HUDEP-2 (cell line): ENCODE measurements around the gene OPHN1.

Source experiments
- DNase-seq, 76 experiments: peaks; one replicate each; lab custom pipeline; 2025; ENCODE audit not compliant: unreplicated experiment in 76 of 76; lab: John Stamatoyannopoulos, UW

Gene OPHN1

GRCh38 chrX:68183612-68184214 is 249.6 kb downstream of the OPHN1 start:
- peak in 18 of 76 experiments; percentile 0 to 26 (median 4) for DNase-seq

- DNase-seq = peak in 9 of 76 experiments; percentile 0 to 58 (median 5)
Observed at GRCh38 chrX:68180579-68180978, 252.7 kb downstream of the OPHN1 start.

- DNase-seq = peak in 1 of 76 experiments; percentile 0
Observed at GRCh38 chrX:68179355-68179754, 253.9 kb downstream of the OPHN1 start.

- peak in 7 of 76 experiments; percentile 0 to 21 (median 6) for DNase-seq
Observed at GRCh38 chrX:68177542-68177941, 255.8 kb downstream of the OPHN1 start.

- DNase-seq = no peak
Observed at GRCh38 chrX:68175562-68175961, 257.7 kb downstream of the OPHN1 start.

- DNase-seq = no peak
Observed at GRCh38 chrX:68163441-68163840, 269.9 kb downstream of the OPHN1 start.

GRCh38 chrX:68147848-68148247 is 285.4 kb downstream of the OPHN1 start:
- no peak for DNase-seq

- DNase-seq = peak in 11 of 76 experiments; percentile 0 to 15 (median 1)
Observed at GRCh38 chrX:68146054-68146453, 287.2 kb downstream of the OPHN1 start.

- no peak for DNase-seq
Observed at GRCh38 chrX:68139791-68140190, 293.5 kb downstream of the OPHN1 start.

GRCh38 chrX:68133181-68133580 is 300.1 kb downstream of the OPHN1 start:
- no peak for DNase-seq

GRCh38 chrX:68132749-68133148 is 300.5 kb downstream of the OPHN1 start:
- no peak for DNase-seq

- DNase-seq = no peak
Observed at GRCh38 chrX:68121835-68122234, 311.5 kb downstream of the OPHN1 start.

- no peak for DNase-seq
Observed at GRCh38 chrX:68121371-68121770, 311.9 kb downstream of the OPHN1 start.

- no peak for DNase-seq
Observed at GRCh38 chrX:68115371-68115770, 317.9 kb downstream of the OPHN1 start.

- DNase-seq = peak in 14 of 76 experiments; percentile 0 to 20 (median 1)
Observed at GRCh38 chrX:68114573-68115129, 318.6 kb downstream of the OPHN1 start.

GRCh38 chrX:68113837-68114572 is 319.3 kb downstream of the OPHN1 start:
- DNase-seq = no peak

- no peak for DNase-seq
Observed at GRCh38 chrX:68112321-68112720, 321.0 kb downstream of the OPHN1 start.

GRCh38 chrX:68109162-68109561 is 324.1 kb downstream of the OPHN1 start:
- no peak for DNase-seq

GRCh38 chrX:68098431-68098830 is 334.9 kb downstream of the OPHN1 start:
- DNase-seq = no peak

GRCh38 chrX:68090266-68090665 is 343.0 kb downstream of the OPHN1 start:
- DNase-seq = no peak

GRCh38 chrX:68087526-68087925 is 345.8 kb downstream of the OPHN1 start:
- DNase-seq = no peak

GRCh38 chrX:68086709-68087108 is 346.6 kb downstream of the OPHN1 start:
- no peak for DNase-seq
